A549 (cell line): Measurements from ENCODE around the gene MANSC1.

Experiments
- CTCF ChIP-seq: fragments of >200 bp; sonication (Bioruptor Twin); formaldehyde crosslinking; IDR thresholded peaks from 3 replicates; pipeline ENCODE4 v1.5.1; 2016
- KDM1A ChIP-seq: fragments of 200-600 bp; sonication (generic); IDR thresholded peaks from 2 replicates; pipeline ENCODE4 v1.6.1; 2016; ENCODE audit warnings: low read depth, mild to moderate bottlenecking
- MYC ChIP-seq: IDR thresholded peaks from 2 replicates; pipeline ENCODE4 v1.6.1; 2012; ENCODE audit warnings: mild to moderate bottlenecking, inconsistent platforms, low read length, improper control_type of control experiment, borderline replicate concordance
- POLR2AphosphoS2 ChIP-seq: conservative IDR thresholded peaks from 2 replicates; pipeline ENCODE4 v1.6.1; 2012; ENCODE audit warnings: low read length, improper control_type of control experiment, inconsistent platforms
- RAD21 ChIP-seq, 2 experiments: fragments of >200 bp in 1 of 2; sonication (Bioruptor Twin) in 1 of 2; formaldehyde crosslinking in 1 of 2; IDR thresholded peaks in 1 of 2; conservative IDR thresholded peaks in 1 of 2; 2 replicates in 1 of 2; 3 replicates in 1 of 2; pipeline ENCODE4 v1.6.1; 2012 to 2018; ENCODE audit warnings: inconsistent platforms in 1 of 2

DNA sequence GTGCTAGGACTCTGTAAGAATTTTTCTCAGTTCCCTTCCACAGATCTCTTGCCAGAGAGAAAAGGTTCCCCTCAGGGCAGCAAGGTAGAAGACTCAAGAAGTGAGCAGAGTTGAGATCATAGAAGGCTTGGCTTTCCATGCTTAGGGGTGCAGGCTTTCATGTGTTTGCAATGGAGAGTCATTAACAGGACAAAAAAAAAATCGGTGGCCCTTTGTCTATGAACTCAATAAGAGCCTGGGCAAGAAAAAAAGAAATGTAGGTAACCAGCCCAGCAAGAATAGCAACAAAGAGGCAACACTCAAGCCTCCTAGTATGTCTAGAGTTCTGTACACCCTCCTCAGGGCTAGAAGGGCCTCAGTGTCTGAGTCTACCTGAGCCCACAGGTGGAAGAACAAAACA is 59.8 kb downstream of the MANSC1 start:
- TF ChIP-seq RAD21 (conservative IDR thresholded peaks at IDR 0.05 in 1 of 2, IDR thresholded peaks at IDR 0.05 in 1 of 2) (no peak), CTCF (no peak), KDM1A (no peak), MYC (no peak), POLR2AphosphoS2 (no peak)
